Activated CD4-positive, alpha-beta T cell treated with anti-CD3 and anti-CD28 coated beads for 4 hours (primary cell): ENCODE data around the gene RORB.
"Not testable (repeated sequence)": the region's sequence is repeated elsewhere in the genome, so short reads cannot be mapped to it uniquely, and the experiment has no call there.

Experiments used
- DNase-seq, 2 donors: peaks; one replicate each; pipeline ENCODE4 v3.0.0-alpha.2; 2020

RORB gene

DNA sequence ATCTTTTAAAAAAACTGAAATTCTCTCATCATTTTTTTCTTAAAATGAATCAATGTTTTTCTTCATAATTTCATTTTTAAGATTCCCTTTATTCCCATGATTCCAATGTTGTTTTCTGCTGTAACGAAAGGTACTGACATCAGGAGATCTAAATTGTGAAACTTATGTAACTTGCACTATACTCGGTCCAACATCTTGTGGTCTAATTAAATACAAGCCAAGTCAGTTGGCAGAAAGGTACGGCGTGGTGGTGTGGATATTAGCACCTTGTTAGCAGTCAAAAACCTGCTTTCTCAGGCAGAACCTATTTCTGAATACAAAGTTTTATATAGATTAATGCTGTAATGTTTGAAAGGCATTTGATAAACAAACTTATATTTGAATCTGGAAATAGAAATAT lies 20.1 kb downstream of the RORB start:
- DNase-seq = no peak

DNA sequence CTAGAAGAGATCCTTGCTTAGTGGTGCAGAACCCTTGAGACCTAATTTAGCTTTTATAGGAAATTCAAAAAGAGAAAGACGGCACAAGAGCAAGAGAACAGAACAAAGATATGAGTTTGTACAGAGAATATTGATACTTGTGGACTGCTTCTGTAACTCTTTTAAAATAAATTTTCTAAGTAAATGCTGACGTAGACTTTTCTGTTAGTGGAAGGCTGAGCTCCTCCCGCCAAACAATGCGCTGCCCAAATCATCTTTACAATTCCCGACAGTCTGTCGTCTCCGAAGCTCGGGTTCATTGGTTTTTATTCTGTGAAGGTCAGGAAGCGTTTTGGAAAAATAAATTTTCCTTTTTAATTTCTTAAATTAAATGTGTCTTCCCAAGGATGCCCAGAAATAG lies 22.3 kb downstream of the RORB start:
- no peak for DNase-seq

DNA sequence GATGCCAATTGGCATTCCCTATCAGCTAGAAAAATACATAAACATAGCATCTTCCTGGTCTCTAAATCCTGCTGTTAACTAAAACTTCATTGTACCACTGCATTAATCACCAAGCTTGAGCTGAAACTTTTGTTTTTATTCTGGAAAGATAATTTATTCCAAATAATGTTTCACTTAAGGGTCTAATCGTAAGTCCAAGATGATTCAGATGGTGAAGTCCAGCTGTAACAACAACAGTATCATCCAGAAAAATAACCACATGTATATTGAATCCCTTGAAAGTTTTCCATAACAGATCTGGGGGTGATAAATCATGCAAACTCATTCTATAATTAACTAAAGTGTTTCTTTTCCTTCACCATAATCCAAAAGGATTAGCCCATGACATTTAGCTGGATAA lies 23.9 kb downstream of the RORB start:
- no peak for DNase-seq

DNA sequence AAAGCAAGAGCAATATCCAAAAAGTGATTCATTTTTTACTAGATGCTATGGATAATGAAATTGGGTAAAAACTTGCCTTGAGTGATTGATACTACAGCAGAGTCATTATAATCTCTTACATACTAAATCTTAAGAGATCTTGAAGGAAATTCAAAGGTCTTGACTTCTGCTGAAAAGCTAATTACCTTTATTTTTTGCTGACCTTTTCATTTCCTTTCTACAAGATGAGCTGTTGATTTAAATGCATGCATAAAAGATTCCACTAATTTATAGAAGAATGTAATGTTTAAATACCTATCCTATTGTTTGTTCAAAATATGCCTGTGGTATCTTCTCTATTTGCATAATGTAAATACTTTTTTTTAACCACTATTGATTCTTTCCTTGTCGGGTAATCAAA lies 27.2 kb downstream of the RORB start:
- no peak for DNase-seq

DNA sequence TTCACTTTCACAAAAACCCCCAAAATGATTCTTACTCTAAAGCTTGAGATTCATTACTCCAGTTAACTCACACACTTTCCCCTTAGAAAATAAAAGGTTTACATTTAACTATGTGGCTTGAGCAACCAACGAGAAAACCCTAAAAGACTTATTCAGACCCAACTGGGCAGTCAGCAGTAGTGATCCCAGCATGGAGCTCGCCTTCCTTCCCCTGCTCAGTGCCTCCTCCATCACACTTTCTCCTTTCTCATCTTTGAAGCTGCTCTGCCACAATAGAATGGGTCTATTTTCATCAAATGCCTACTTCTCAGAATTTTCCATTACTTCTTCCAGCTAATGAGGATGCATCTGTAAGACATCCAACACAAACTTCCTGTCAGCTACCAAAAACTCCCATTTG lies 29.1 kb downstream of the RORB start:
- DNase-seq = no peak

DNA sequence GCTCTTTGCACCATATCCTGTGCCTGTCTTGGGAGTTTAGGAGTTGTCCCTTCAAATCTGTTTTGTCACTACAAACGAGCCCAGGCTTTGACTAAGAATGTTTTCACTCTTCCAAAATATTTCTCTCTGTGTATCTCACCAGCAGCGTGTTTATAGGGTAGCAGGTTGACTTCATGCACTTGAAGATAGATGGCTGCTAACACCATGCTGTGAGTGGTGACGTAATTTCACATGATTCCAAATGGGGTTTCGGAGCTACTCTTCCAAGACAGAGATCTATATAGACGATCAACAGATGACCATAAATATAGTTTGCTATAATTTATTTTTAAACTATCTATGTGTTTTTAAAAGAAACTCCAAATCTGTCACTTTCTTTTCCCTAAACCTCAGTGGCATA lies 30.6 kb downstream of the RORB start:
- no peak for DNase-seq

DNA sequence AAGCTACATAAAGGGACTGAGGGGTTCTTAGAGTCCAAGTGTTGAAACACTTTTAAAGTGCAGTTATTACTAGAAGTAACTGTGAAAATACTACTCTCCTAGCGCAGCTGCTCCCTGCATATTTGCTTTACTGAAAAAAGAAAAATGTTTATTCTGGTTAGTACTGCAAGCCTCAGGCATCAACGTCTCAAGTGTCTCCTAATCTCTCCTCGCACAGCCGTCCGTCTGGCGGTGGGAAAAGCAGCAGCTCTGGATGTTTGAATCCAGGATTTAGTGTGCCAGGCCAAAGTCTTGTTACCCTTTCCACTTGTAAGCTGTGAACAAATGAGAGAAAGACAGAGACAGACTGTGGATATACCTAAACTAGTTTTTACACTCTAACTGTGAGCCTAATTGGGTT lies 31.1 kb downstream of the RORB start:
- no peak for DNase-seq

DNA sequence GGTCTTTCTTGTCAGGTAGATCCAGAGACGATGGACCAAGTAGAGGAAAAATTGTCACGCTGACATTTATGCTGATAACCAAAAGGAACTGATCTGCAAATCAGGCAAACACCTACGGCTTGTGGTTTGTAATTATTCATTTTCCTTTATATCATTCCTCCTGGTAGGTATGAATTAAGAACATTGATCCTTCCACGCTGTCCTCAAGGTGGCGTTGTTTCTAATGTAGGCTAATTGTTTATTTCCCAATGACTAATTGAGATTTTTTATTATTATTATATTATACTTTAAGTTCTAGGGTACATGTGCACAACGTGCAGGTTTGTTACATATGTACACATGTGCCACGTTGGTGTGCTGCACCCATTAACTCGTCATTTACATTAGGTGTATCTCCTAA lies 33.3 kb downstream of the RORB start:
- DNase-seq = not testable (repeated sequence)

DNA sequence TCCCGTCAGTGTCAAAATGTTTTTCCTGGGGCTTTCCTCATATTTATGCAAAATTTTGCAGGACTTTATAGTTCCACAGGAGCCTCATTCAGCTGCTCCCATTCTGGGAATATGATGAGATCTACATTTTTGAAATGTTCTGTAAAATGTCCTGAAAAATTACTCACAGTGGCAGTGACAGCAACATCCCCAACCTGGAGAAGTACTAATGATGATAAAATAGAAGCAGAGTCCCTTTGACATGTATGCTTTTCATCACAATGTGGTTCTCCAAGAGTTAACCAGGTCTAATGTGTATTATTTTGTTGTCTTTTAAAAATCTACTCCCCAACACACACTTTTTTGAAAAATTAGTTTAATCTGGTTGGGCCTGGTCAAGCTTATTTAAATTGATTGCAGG lies 36.1 kb downstream of the RORB start:
- no peak for DNase-seq

DNA sequence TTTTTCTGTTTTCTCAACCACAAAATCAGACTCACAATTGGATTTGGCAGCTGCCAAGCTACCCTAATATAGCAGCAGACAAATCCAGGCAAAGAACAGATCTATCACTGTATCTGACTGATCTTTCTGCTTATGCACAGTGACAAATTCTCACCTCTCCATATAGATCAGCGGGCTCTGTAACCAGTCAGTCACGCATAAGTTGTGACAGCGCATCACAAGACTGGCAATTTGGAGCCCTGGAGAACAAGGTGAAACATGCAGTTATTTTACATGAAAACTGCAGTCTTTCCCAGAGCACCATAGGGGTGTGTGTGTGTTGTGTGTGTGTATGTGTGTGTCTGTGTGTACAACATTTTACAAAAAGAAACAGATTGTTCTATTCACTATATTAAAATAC lies 37.7 kb downstream of the RORB start:
- DNase-seq = no peak

DNA sequence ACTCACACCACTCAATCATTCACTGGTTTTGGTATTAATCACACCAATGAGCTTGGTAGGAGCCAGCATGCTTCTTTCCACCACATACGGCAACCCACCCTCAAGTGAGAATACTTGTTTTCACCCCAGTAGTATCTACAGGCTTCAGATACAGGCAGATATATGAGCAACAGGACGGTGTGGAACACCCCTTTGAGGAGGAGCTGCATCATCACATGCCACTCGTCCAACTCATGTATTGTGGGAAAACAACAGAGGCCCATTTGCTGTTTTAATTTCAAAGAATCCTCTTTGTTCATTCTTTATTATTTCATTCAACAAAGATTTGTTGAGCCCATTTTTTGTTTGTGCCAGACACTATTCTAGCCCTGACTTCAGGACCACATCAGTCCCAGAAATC lies 46.0 kb downstream of the RORB start:
- DNase-seq = no peak

DNA sequence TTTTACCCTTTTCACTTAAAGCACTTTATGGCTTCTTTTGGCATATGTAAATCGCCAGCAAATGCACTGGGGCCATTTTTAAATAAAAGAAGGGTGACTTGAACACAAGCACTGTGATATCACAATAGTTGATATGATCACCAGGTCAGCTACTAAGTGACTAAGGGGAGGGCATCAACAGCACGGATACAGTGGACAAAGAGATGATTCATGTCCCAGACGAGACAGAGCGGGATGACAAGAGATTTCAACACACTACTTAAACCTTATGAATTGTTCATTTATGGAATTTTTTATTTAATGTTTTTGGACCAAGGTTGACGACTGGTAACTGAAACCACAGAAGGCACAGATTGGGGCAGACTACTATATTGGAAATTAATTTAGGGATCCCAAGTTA lies 54.1 kb downstream of the RORB start:
- no peak for DNase-seq

DNA sequence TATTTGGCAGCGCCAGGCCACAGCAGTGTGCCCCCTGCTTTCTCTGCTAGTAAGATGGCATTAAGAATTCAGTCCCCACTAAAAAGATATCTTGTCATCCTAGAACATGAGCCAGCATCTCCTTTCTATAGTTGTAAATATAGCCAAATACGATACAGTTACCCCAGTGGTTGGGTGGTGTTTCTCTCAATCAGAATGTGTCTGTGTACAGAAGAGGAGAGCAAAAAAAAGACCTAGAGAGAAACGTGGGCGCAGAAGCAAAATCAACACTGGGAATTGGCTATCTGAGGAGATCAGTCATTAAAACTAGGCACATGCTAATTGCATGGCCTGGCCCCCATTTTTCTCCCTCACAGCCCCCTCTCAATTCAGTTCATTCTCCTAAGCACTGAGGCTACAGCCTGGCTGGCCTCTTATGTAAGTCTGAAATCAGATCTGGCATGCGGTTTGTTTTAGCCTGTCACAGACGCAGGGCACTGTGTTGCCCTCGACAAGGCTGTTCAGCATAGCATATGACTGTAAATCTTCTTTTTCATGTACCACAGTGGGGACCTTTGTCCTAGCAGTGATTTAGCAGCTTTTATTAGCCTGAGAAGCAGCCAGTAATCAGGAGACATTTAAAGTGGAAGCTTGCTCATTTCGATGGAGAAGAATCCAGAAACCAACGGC lies 57.8 kb downstream of the RORB start:
- no peak for DNase-seq

DNA sequence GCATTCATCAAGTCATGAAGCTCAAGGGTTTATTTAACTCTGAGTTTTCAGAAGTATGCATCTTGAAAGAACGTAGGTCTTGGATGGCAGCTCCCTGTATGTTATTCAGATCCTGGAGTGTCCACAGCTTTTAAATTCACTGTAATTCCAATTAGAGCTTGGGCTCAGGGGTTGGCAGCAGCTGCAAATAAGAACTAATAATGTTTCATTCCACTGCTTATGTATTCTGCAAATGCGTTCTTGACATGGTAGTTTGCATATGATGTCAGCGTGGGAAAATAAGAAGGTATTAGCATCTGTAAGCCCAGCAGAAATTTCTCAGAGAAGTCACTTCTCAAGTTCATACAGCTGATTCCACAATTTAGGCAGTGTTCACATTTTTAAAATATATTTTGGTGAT lies 58.4 kb downstream of the RORB start:
- DNase-seq = no peak

DNA sequence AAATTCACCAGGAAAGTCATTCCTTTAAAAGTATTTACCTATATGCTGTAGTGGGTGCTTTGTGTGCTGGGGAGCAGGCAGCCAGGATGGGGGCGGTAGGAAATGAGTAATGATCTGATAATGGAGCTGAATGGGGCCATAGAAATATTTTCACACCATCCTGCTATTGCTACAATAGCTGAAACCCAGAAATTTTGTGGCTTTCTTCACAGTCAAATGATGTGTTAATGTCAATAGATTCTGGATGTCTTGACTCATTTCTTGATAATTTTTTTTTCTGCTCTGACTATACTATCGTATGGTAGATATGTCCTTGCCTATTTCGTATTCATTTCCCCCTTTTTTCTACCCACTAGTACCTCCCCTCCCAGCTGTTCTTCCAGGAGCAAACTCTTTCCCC lies 59.5 kb downstream of the RORB start:
- DNase-seq = no peak

DNA sequence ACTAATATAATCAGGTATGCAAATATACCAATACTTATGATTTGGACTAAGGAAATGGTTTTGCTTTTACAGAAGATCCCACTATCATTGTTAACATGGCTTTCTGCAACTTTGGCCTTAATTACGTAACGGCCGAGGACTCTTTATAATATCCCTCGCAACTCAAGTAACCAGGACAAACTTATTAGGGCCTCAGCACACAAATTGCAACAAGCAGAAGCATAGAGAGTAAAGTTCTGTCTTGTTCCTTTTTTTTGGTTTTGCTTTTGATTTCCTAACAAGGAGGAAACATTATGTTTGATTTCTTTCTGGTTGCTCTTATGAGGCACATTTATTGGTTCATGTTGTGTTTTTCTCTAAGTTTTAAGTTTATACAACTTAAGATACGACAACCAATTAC lies 60.4 kb downstream of the RORB start:
- DNase-seq = no peak

DNA sequence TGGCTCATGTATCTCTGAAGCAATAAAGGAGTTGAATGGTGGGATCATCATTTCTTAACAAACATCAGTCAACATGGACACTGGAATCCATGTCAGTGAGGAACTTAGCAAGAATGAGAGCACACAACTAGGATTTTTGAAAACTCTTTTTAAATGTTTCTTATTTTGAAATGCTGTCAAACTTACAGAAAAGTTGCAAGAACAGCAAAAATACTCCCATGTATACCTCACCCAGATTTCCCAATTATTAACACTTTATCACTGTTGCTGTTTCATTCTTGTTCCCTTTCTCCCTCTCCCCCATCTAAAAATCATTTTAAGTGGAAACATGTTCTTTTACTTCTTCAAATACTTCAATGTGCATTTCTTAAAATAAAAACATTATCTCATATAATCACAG lies 65.5 kb downstream of the RORB start:
- no peak for DNase-seq

DNA sequence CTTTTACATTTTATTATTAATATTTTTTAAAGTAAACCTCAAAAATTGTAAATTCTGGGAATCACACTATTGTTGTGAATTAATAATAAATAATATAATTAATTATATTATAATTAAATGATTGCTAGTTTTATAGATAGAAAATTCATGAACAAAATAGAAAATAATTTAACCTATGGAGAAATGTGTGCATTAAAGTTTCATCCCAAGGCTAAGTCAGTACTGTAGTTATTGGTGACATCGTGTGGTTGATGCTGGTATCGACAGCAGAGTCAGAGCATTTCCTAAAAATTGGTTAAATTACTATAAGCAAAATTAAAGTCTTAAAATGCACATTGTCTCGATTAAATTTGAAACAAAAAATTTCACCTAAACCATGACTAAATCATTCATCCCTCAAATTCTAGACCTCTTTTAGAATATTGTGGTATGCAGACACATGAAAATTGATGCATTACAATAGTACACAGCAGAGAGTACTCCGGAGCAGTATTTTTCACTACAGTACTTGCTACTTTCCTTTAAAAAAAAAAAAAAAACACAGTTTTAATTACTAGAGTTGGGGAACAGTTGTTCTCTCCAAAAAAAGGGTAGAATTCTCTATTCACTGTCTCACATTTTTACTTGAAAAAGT lies 73.9 kb downstream of the RORB start:
- no peak for DNase-seq

DNA sequence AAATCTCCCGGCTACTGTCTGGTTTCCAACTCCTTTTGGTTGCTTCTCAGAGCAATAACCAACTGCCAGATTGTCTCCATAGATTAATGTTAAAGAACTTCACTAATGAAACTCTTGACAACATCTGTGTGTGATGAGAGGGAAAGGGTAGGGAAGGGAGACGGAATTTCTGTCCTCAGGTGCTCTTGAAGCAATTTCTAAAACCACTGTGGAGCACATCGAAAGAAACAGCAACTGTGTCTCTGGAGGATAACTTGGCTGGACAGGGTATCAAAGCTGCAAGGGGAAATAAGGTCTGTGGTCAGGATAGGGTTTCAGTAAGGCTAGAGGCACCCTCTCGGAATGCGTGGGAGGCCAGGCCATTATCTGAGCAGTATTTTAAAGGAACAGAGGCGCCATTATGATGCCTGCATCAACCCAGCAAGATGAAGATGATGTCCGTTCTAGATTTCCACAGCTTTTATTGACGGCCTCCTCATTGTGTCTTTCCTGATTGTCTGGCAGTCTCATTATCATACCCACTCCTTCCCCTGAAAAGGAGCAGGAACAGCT lies 76.6 kb downstream of the RORB start:
- no peak for DNase-seq

DNA sequence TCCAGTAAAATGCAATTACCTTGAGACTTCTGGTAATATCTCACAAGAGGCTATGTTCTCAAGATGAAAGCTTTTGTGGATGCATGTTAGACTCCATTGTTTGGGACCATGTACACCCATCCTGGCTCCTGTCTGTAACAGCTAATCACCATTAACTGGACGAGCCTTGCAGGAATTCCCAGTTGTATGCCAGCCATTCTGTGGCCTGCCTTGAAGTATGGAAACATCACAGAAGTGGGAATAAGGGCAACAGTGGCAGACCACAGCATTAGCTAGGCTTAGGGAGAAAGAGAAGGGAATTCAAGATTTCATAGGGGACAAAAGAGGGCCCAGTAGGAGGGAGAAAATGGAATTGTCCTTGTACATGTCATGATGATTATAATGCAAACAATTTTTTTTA lies 79.0 kb downstream of the RORB start:
- no peak for DNase-seq

DNA sequence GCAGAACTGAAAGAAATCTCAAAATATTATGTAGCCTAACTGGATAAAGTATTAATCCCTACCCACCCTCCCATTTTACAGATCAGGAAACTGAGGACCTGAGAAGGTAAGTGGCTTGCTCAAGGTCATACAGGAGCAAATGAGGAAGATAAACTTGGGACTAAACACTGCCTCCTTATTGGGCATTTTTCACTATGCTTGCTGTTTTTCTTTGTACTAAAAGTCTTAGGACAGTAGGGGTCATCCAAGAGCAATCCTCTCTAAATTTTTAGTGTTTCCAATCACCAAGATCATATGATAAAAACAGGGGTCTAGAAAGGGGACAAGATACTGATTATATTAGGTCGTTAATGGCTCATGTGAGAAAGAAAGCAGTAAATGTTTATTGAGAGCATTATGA lies 80.8 kb downstream of the RORB start:
- no peak for DNase-seq

DNA sequence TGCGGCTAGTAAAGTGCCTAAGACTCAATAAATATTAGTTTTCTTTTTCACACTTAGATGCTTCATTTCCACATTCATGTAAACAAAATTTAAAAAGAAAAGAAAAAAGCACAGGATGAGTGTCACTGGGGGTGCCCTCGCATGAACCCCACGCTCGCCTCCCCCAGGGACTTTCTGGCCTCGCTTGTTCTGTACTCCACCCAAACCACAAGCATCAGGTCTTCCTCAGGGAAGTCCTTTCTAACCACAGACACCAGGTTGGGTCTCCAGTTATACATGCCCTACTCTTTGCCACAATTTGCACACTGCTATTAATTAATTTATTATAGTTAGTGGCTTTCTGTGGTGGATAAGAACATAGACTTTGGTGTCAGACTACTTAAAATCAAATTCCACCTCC lies 92.4 kb downstream of the RORB start:
- DNase-seq = no peak

DNA sequence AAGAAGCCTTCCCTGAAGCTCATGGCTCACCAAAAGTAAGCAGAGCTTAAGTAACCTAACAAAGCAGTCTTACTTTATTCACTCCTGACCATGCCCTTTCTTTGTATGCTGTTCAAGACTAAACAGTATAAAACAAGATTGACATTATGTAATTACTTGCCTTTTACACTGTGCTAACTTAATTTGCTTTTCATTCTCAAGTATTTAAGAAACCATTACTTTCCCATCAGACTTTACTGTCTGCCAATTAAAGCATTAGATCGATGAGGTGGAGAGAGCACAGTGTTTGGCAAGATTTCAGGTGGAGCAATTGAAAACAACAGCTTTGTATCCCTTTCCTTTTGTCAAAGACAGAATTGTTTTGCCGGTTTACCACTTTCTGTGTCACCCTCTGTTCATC lies 98.2 kb downstream of the RORB start:
- DNase-seq = no peak

DNA sequence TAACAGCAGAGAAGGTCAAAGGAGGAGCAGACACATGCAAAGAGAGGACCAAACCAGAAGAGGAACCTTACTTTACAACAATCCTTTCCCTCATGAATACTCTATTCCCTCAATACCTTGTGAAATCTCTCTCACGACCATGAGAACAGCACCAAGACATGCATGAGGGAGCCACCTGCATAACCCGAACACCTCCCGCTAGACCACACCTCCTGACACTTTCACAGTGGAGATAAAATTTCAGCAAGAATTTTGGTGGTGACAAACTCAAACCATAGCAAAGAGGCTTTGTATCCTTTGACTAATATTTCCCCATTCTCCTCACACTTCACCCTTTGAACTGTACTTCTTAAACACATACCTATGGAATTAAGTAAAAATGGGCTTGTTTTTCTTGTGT lies 101.7 kb downstream of the RORB start:
- DNase-seq = no peak
